Parathyroid adenoma (tissue), 2 donors: ENCODE data around the gene MYPN.

Experiments
- H2AFZ ChIP-seq: fragments of 300-600 bp; sonication (generic); one replicate; pipeline ENCODE4 v1.7.0; 2017; ENCODE audit warnings: antibody characterized with exemption, mild to moderate bottlenecking
- H3K27ac ChIP-seq: fragments of 300-600 bp; sonication (generic); one replicate; pipeline ENCODE4 v1.7.0; 2017
- H3K27me3 ChIP-seq: fragments of 300-600 bp; sonication (generic); one replicate; pipeline ENCODE4 v1.7.0; 2017; ENCODE audit warnings: low read length; ENCODE audit not compliant: control insufficient read depth, insufficient read depth
- H3K36me3 ChIP-seq: fragments of 300-600 bp; sonication (generic); one replicate; pipeline ENCODE4 v1.7.0; 2017; ENCODE audit warnings: low read length; ENCODE audit not compliant: control insufficient read depth, insufficient read depth
- H3K4me1 ChIP-seq: fragments of 300-600 bp; sonication (generic); one replicate; pipeline ENCODE4 v1.7.0; 2017; ENCODE audit warnings: control low read depth
- H3K4me2 ChIP-seq: fragments of 300-600 bp; sonication (generic); one replicate; pipeline ENCODE4 v1.7.0; 2017; ENCODE audit warnings: low read length
- H3K4me3 ChIP-seq: fragments of 300-600 bp; sonication (generic); one replicate; pipeline ENCODE4 v1.7.0; 2017; ENCODE audit warnings: low read depth, low read length
- H3K79me2 ChIP-seq: fragments of 300-600 bp; sonication (generic); one replicate; pipeline ENCODE4 v1.7.0; 2017; ENCODE audit warnings: control low read depth
- H3K9ac ChIP-seq: fragments of 300-600 bp; sonication (generic); one replicate; pipeline ENCODE4 v1.7.0; 2017; ENCODE audit warnings: mild to moderate bottlenecking
- H3K9me3 ChIP-seq: fragments of 300-600 bp; sonication (generic); one replicate; pipeline ENCODE4 v1.7.0; 2017; ENCODE audit warnings: low read length; ENCODE audit not compliant: control insufficient read depth
- TF ChIP-seq, protein P1 (sequence below): fragments of 300-600 bp; sonication (generic); IDR thresholded peaks from one replicate; pipeline ENCODE4 v1.7.0; 2017; ENCODE audit warnings: antibody characterized with exemption, mild to moderate bottlenecking
- donor health status: primary hyperparathyroidism.

Gene MYPN

DNA sequence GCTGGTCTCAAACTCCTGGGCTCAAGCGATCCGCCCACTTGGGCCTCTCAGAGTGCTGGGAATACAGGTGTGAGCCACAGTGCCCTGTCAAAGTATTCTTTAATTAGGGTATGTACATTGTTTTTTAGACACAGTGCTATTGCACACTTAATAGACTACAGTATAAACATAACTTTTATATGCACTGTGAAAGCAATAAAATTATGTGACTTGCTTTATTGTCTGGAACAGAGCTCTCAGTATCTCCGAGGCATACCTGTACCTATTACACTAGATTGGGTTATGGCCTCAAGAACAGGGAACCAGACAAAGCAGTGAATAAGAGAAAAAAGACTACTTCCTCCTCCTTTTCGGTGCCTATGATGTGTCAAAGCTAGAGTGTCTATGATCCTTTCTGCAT, 109.5 kb downstream of the MYPN start:
- Histone ChIP-seq H3K9ac (no peak overlapping the region), H2AFZ (no peak overlapping the region), H3K27me3 (no peaks in the 10 kb centered on the region), H3K4me3 (no peak overlapping the region), H3K36me3 (no peaks in the 10 kb centered on the region), H3K27ac (no peak overlapping the region), H3K9me3 (no peaks in the 10 kb centered on the region), H3K4me2 (no peak overlapping the region), H3K79me2 (no peaks in the 10 kb centered on the region), H3K4me1 (no peaks in the 10 kb centered on the region)
- TF ChIP-seq, protein P1, sequence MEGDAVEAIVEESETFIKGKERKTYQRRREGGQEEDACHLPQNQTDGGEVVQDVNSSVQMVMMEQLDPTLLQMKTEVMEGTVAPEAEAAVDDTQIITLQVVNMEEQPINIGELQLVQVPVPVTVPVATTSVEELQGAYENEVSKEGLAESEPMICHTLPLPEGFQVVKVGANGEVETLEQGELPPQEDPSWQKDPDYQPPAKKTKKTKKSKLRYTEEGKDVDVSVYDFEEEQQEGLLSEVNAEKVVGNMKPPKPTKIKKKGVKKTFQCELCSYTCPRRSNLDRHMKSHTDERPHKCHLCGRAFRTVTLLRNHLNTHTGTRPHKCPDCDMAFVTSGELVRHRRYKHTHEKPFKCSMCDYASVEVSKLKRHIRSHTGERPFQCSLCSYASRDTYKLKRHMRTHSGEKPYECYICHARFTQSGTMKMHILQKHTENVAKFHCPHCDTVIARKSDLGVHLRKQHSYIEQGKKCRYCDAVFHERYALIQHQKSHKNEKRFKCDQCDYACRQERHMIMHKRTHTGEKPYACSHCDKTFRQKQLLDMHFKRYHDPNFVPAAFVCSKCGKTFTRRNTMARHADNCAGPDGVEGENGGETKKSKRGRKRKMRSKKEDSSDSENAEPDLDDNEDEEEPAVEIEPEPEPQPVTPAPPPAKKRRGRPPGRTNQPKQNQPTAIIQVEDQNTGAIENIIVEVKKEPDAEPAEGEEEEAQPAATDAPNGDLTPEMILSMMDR = no peak

DNA sequence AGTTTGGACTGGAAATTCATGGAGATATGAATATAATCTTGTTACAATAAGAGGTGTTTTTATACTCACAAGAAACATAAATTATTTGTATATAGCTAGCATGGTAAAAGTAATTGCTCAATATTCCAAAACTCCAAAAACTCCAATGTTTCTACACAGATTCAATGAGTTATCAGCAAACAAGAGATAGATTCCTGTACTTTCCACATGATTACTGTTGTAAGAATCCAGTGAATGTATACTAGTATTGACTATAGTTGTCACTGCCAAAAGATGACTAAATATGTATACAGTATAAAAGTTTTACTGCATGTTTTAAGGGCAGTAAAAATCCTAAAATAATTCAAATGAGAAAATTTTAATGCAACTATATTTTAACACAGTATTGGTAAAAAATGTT, 111.9 kb downstream of the MYPN start:
- no peaks in the 10 kb centered on the region for H3K9me3 ChIP-seq
- no peaks in the 10 kb centered on the region for H3K4me1 ChIP-seq
- H3K36me3 ChIP-seq = no peaks in the 10 kb centered on the region
- H3K79me2 ChIP-seq = no peaks in the 10 kb centered on the region
- H2AFZ ChIP-seq = no peak overlapping the region
- TF ChIP-seq, protein P1 = no peak
- H3K27me3 ChIP-seq = no peaks in the 10 kb centered on the region
- no peak overlapping the region for H3K4me2 ChIP-seq
- no peak overlapping the region for H3K9ac ChIP-seq
- no peak overlapping the region for H3K4me3 ChIP-seq
- no peak overlapping the region for H3K27ac ChIP-seq

DNA sequence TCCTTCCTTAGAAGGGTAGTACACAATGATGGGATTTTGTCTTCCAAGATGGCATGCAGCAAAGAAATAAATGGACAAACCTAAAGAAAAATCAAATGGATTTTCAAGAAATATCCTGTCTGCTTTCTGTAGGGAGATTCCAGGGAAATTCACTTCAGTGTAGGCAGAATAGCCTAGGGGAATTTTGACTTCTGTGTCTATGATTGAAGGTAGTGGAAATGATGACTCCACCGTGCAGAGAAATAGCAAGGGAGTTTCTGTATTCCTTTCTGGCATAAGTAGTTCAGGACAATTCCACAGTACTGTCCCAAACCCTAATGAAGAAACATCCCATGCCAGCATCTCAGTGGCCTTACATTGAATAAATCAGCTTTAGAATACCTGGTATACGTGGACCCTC, 113.1 kb downstream of the MYPN start:
- Histone ChIP-seq H3K4me2 (no peak overlapping the region), H3K4me3 (no peak overlapping the region), H3K9ac (no peak overlapping the region), H3K27me3 (no peaks in the 10 kb centered on the region), H3K9me3 (no peaks in the 10 kb centered on the region), H3K79me2 (no peaks in the 10 kb centered on the region), H2AFZ (no peak overlapping the region), H3K36me3 (no peaks in the 10 kb centered on the region), H3K27ac (no peak overlapping the region), H3K4me1 (no peaks in the 10 kb centered on the region)
- TF ChIP-seq, protein P1 = no peak

DNA sequence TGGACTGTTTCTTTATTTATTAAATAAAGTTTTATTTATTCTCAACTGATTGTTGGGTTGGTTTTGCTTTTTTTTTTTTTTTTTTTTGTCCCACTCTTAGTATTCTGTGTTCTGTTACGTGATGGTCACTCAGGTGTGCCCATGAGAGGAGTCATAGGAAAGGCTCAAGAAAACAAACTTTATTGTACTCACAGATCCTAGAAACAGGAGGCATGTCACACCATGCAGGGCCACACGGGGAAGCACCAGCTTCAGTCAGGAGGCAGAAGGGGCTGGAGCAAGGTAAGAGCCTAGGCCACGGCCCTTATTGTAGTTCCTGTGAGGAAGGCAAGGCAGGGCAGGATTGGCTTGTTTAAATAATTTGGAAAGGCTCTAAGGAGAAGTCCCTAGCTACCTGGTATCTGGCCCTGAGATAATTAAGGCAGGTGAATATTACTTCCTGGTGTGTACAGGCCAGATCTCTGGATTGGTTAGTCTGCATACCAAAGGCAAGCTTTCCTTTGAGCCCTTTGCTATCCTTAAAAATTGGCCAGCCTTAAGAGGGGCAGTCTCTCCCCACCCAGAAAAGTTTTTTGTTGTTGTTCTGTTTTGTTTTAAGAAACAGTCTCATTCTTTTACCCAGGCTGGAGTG, 114.4 kb downstream of the MYPN start:
- H3K27ac ChIP-seq = no peak overlapping the region
- H3K9ac ChIP-seq = no peak overlapping the region
- H3K4me1 ChIP-seq = no peaks in the 10 kb centered on the region
- no peaks in the 10 kb centered on the region for H3K9me3 ChIP-seq
- TF ChIP-seq, protein P1 = no peak
- H3K4me2 ChIP-seq = no peak overlapping the region
- H3K4me3 ChIP-seq = no peak overlapping the region
- H3K79me2 ChIP-seq = no peaks in the 10 kb centered on the region
- H2AFZ ChIP-seq = no peak overlapping the region
- no peaks in the 10 kb centered on the region for H3K27me3 ChIP-seq
- no peaks in the 10 kb centered on the region for H3K36me3 ChIP-seq

DNA sequence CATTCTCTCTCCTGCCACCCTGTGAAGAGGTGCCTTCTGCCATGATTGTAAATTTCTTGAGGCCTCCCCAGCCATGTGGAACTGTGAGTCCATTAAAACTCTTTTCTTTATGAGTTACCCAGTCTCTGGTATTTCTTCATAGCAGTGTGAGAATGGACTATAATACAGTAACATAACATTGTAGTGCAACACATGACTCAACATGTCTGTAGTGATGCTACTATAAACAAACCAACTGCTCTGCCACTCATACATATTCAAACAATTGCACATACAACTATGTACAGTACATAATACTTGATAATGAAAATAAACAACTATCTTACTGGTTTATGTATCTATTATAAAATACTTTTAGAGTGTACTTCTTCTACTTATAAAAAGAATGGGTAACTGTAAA, 115.5 kb downstream of the MYPN start:
- Histone ChIP-seq H3K9ac (no peak overlapping the region), H3K79me2 (no peaks in the 10 kb centered on the region), H2AFZ (no peak overlapping the region), H3K27ac (no peak overlapping the region), H3K4me3 (no peak overlapping the region), H3K27me3 (no peaks in the 10 kb centered on the region), H3K4me1 (no peaks in the 10 kb centered on the region), H3K9me3 (no peaks in the 10 kb centered on the region), H3K36me3 (no peaks in the 10 kb centered on the region), H3K4me2 (no peak overlapping the region)
- TF ChIP-seq, protein P1 = no peak
